Measurements from ENCODE around the gene PTH2. TPM values are rescaled to one million over a fixed set of nuclear protein-coding genes. Genes with fewer than 3 reads are reported as not detected.

The PTH2 gene
- total and polyA plus RNA-seq, 2 donors from 2014 or later: not detected

DNA sequence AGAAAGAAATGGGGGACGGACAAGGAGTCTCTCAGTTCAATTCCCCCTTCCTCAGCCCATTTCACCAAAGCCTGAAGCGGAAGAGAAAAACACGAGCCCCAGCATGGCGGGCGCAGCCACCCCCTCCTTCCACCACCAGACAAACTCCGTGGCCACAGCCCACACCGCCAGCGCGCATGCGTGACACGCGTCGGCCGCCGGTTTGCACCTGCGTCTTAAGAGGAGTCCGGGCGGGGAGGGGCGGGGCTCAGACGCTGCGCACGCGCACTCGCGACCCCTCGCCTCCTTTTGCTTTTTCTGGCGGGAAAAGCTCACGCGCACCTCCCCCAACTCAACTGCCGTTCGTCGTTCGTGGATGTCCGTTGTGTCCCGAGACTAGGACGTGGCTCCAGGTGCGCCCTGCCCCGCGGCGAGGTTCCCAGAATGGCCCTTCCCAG lies 35.3 kb downstream of the PTH2 start, which contains the start of gene KASH5:
KASH5 (plus strand) TSS at position 314 of the 437 bp plus-strand sequence. CDS start 2,635 bp downstream, outside the sequence.
- TF ChIP-seq, protein P1, sequence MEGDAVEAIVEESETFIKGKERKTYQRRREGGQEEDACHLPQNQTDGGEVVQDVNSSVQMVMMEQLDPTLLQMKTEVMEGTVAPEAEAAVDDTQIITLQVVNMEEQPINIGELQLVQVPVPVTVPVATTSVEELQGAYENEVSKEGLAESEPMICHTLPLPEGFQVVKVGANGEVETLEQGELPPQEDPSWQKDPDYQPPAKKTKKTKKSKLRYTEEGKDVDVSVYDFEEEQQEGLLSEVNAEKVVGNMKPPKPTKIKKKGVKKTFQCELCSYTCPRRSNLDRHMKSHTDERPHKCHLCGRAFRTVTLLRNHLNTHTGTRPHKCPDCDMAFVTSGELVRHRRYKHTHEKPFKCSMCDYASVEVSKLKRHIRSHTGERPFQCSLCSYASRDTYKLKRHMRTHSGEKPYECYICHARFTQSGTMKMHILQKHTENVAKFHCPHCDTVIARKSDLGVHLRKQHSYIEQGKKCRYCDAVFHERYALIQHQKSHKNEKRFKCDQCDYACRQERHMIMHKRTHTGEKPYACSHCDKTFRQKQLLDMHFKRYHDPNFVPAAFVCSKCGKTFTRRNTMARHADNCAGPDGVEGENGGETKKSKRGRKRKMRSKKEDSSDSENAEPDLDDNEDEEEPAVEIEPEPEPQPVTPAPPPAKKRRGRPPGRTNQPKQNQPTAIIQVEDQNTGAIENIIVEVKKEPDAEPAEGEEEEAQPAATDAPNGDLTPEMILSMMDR (IDR thresholded peaks at IDR 0.05; ENCODE audit: borderline replicate concordance, extremely low read depth, insufficient read depth): no peak
- no peak within 1 kb of the TSS for H3K4me3 ChIP-seq (ENCODE audit: low read length in 3 of 3)
- intact Hi-C loops (cut with DNase I): no loop called here
- peak in 3 of 5 donors; percentile 33 to 96 (median 37) for DNase-seq
- H3K36me3 ChIP-seq (ENCODE audit: control insufficient read depth in 2 of 3, insufficient read depth in 3 of 3, low read length in 3 of 3): no peaks in the 10 kb centered on the region
- FAIRE-seq: no peak
- no peak within 1 kb of the TSS for H3K27ac ChIP-seq (ENCODE audit: low read depth in 2 of 2, low read length in 2 of 2)
- H3K9me3 ChIP-seq (ENCODE audit: control insufficient read depth in 2 of 3, insufficient read depth in 1 of 3, low read length in 3 of 3): no peaks in the 10 kb centered on the region
- H3K27me3 ChIP-seq (ENCODE audit: control insufficient read depth, insufficient read depth, low read length): no peaks in the 10 kb centered on the region
- no peaks in the 10 kb centered on the region for H3K4me1 ChIP-seq (ENCODE audit: control insufficient read depth in 2 of 3, insufficient read depth in 2 of 3, low read depth in 1 of 3, low read length in 3 of 3)
- H3K9ac ChIP-seq (ENCODE audit: low read length in 3 of 3): no peak within 1 kb of the TSS

DNA sequence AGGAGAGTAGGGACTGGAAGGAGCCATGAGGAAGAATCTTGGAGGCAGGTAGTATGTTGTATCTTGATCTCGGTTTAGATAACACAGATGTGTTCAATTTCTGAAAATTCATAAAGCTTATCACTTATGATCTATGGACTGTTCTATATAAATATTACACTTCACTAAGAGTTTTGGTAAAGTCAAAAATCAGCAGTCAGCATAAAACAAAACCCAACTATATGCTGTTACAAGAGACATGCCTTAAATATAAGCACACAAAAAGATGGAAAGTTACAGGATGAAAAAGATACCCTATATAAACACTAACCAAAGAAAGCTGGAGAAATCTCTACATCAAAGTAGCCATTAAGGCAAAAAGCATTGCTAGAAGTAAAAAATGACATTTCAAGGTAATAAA lies 39.6 kb downstream of the PTH2 start:
- H3K36me3 ChIP-seq (ENCODE audit: control insufficient read depth in 2 of 3, insufficient read depth in 3 of 3, low read length in 3 of 3): no peaks in the 10 kb centered on the region
- no peak overlapping the region for H3K4me3 ChIP-seq (ENCODE audit: low read length in 3 of 3)
- TF ChIP-seq, protein P1 (IDR thresholded peaks at IDR 0.05; ENCODE audit: borderline replicate concordance, extremely low read depth, insufficient read depth): no peak
- no peak for FAIRE-seq
- intact Hi-C loops (cut with DNase I): no loop called here
- no peaks in the 10 kb centered on the region for H3K4me1 ChIP-seq (ENCODE audit: control insufficient read depth in 2 of 3, insufficient read depth in 2 of 3, low read depth in 1 of 3, low read length in 3 of 3)
- H3K27me3 ChIP-seq (ENCODE audit: control insufficient read depth, insufficient read depth, low read length): no peaks in the 10 kb centered on the region
- no peak overlapping the region for H3K27ac ChIP-seq (ENCODE audit: low read depth in 2 of 2, low read length in 2 of 2)
- no peaks in the 10 kb centered on the region for H3K9me3 ChIP-seq (ENCODE audit: control insufficient read depth in 2 of 3, insufficient read depth in 1 of 3, low read length in 3 of 3)
- no peak overlapping the region for H3K9ac ChIP-seq (ENCODE audit: low read length in 3 of 3)
- no peak for DNase-seq

DNA sequence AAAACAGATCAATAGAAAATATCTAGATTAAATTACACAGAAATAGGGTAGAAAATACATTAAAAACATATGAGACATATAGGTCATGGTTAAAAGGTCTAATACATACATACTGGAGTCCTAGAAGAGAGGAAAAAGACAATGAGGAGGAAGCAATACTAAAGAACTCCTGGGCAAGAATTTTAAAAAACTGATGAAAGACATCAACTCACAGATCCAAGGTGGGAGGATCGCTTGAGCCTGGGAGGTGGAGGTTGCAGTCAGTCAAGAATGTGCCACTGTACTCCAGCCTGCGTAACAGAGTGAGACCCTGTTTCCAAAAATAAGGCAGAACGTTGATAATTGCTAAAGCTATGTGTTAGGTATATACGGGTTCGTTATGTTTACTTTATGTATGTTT lies 40.6 kb downstream of the PTH2 start:
- no peak for FAIRE-seq
- Histone ChIP-seq H3K9me3 (ENCODE audit: control insufficient read depth in 2 of 3, insufficient read depth in 1 of 3, low read length in 3 of 3) (no peaks in the 10 kb centered on the region), H3K27me3 (ENCODE audit: control insufficient read depth, insufficient read depth, low read length) (no peaks in the 10 kb centered on the region), H3K4me3 (ENCODE audit: low read length in 3 of 3) (no peak overlapping the region), H3K27ac (ENCODE audit: low read depth in 2 of 2, low read length in 2 of 2) (no peak overlapping the region), H3K36me3 (ENCODE audit: control insufficient read depth in 2 of 3, insufficient read depth in 3 of 3, low read length in 3 of 3) (no peaks in the 10 kb centered on the region), H3K9ac (ENCODE audit: low read length in 3 of 3) (no peak overlapping the region), H3K4me1 (ENCODE audit: control insufficient read depth in 2 of 3, insufficient read depth in 2 of 3, low read depth in 1 of 3, low read length in 3 of 3) (no peaks in the 10 kb centered on the region)
- TF ChIP-seq, protein P1 (IDR thresholded peaks at IDR 0.05; ENCODE audit: borderline replicate concordance, extremely low read depth, insufficient read depth): no peak
- intact Hi-C loops (cut with DNase I): no loop called here
- DNase-seq: no peak

DNA sequence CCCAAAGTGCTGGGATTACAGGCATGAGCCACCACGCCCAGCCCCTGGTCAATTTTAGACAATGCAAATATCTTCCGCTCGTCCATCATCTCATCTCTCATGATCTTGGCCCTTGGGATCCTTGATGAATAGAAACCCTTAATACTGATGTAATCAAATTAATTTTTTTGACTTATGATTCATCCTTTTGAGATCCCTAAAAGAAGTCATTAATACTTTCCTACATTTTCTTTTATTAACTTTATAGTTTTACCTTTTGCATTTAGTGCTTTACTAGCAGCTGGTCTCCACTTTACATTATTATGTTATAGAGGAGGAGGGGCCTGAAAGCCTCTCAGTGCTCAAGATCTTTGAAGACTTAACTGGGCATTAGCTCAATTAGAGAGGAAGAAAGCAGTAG lies 42.9 kb downstream of the PTH2 start:
- intact Hi-C loops (cut with DNase I): no loop called here
- no peak for FAIRE-seq
- Histone ChIP-seq H3K4me1 (ENCODE audit: control insufficient read depth in 2 of 3, insufficient read depth in 2 of 3, low read depth in 1 of 3, low read length in 3 of 3) (no peaks in the 10 kb centered on the region), H3K36me3 (ENCODE audit: control insufficient read depth in 2 of 3, insufficient read depth in 3 of 3, low read length in 3 of 3) (no peaks in the 10 kb centered on the region), H3K9me3 (ENCODE audit: control insufficient read depth in 2 of 3, insufficient read depth in 1 of 3, low read length in 3 of 3) (no peaks in the 10 kb centered on the region), H3K27ac (ENCODE audit: low read depth in 2 of 2, low read length in 2 of 2) (no peak overlapping the region), H3K9ac (ENCODE audit: low read length in 3 of 3) (no peak overlapping the region), H3K27me3 (ENCODE audit: control insufficient read depth, insufficient read depth, low read length) (no peaks in the 10 kb centered on the region), H3K4me3 (ENCODE audit: low read length in 3 of 3) (no peak overlapping the region)
- DNase-seq: no peak
- TF ChIP-seq, protein P1 (IDR thresholded peaks at IDR 0.05; ENCODE audit: borderline replicate concordance, extremely low read depth, insufficient read depth): no peak
